CD4-positive, alpha-beta memory T cell (primary cell): ENCODE results near the gene SHFL. TPM values are rescaled to one million over a fixed set of nuclear protein-coding genes. Genes with fewer than 3 reads are reported as not detected.

Source experiments
- CTCF ChIA-PET: fragments of 350-600 bp; sonication (Branson Sonifier 250); formaldehyde crosslinking; loops from one replicate; lab custom pipeline; 2021; ENCODE audit warnings: inconsistent platforms; ENCODE audit not compliant: partially characterized antibody; lab: Charles Lee
- POLR2A ChIA-PET: fragments of 350-600 bp; sonication (Branson Sonifier 250); formaldehyde crosslinking; loops from one replicate; lab custom pipeline; 2021; ENCODE audit not compliant: partially characterized antibody; lab: Charles Lee
- DNase-seq, 5 donors: peaks; one replicate each; pipeline versions ENCODE4 v3.0.0 to v3.0.0-alpha.2; 2020 to 2022; ENCODE audit warnings: mixed read lengths in 1 of 5
- H3K27ac ChIP-seq: one replicate; pipeline ENCODE4 v1.7.0; 2013; ENCODE audit warnings: low read depth, low read length
- H3K27me3 ChIP-seq: 2 replicates; pipeline ENCODE4 v1.7.0; 2013; ENCODE audit warnings: mild to moderate bottlenecking, low read length, moderate library complexity; ENCODE audit not compliant: insufficient read depth
- H3K36me3 ChIP-seq: 2 replicates; pipeline ENCODE4 v1.7.0; 2013; ENCODE audit warnings: mild to moderate bottlenecking, low read length, moderate library complexity; ENCODE audit not compliant: insufficient read depth
- H3K4me1 ChIP-seq: 2 replicates; pipeline ENCODE4 v1.7.0; 2013; ENCODE audit warnings: mild to moderate bottlenecking, low read length, moderate library complexity; ENCODE audit not compliant: insufficient read depth
- H3K4me3 ChIP-seq, 2 donors: one replicate each; pipeline ENCODE4 v1.7.0; 2013; ENCODE audit warnings: low read length in 2 of 2, mild to moderate bottlenecking in 1 of 2
- H3K9me3 ChIP-seq, 2 donors: one replicate each; pipeline ENCODE4 v1.7.0; 2013; ENCODE audit warnings: low read length in 2 of 2, control low read depth in 1 of 2; ENCODE audit not compliant: control insufficient read depth in 1 of 2
- H3K27ac Mint-ChIP-seq, 7 donors: one replicate each; pipeline ENCODE4 v1.8.0; 2020 to 2021; ENCODE audit warnings: mixed read lengths in 7 of 7, mild to moderate bottlenecking in 6 of 7, inconsistent platforms in 3 of 7, moderate library complexity in 3 of 7
- H3K27me3 Mint-ChIP-seq, 2 donors: one replicate each; pipeline ENCODE4 v1.8.0; 2020 to 2021; ENCODE audit warnings: mixed read lengths in 2 of 2
- H3K36me3 Mint-ChIP-seq, 2 donors: one replicate each; pipeline ENCODE4 v1.8.0; 2020 to 2021; ENCODE audit warnings: mixed read lengths in 2 of 2, inconsistent platforms in 1 of 2, mild to moderate bottlenecking in 1 of 2
- H3K4me1 Mint-ChIP-seq, 4 donors: one replicate each; pipeline ENCODE4 v1.8.0; 2020 to 2021; ENCODE audit warnings: mixed read lengths in 4 of 4, mild to moderate bottlenecking in 1 of 4
- H3K4me3 Mint-ChIP-seq, 8 donors: one replicate each; pipeline ENCODE4 v1.8.0; 2020 to 2021; ENCODE audit warnings: mixed read lengths in 8 of 8, mild to moderate bottlenecking in 7 of 8, moderate library complexity in 6 of 8, inconsistent platforms in 3 of 8
- H3K9me3 Mint-ChIP-seq, 8 donors: one replicate each; pipeline ENCODE4 v1.8.0; 2020 to 2021; ENCODE audit warnings: mixed read lengths in 8 of 8, mild to moderate bottlenecking in 5 of 8, inconsistent platforms in 3 of 8, moderate library complexity in 1 of 8
- intact Hi-C: fragments of 100-400 bp; cut with micrococcal nuclease; formaldehyde crosslinking; loops from one replicate; pipeline ENCODE4 v1.15.1; 2023
- polyA plus RNA-seq, 2 donors: library from polyadenylated mRNA; unstranded; fragments of 300-500 nt; fragmentation: Illumina TruSeq; gene quantifications; one replicate each; pipeline ENCODE4 v1.2.3, GENCODE V29; 2021
- total RNA-seq, 2 experiments: library from RNA; stranded (reverse); gene quantifications; one replicate each; pipeline ENCODE4 v1.2.3, GENCODE V29; 2021

Gene SHFL
- total and polyA plus RNA-seq, 4 experiments from 2014 or later = 25.7 to 112 (median 85.0) TPM

DNA sequence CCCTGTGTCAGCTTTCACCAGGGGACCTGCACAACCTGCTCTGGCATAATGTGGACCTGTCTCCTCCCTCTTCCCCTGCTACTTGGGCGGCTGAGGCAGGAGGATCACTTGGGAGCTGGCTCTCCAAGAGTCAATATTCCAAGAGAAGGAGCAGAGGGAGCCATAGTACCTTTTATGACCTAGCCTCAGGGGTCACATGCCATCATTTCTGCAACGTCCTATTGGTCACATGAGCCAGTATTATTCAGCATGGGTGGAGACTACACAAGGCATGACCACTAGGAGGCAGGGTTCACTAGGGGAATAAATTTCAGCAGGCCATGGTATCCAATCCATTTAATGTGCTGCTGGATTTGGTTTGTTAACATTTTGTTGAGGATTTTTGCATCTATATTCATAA lies 12.0 kb upstream of the SHFL start:
- POLR2A ChIA-PET = no interaction called here
- peak overlapping the region in 2 of 7 donors; percentile 25 to 52 for H3K27ac Mint-ChIP-seq

DNA sequence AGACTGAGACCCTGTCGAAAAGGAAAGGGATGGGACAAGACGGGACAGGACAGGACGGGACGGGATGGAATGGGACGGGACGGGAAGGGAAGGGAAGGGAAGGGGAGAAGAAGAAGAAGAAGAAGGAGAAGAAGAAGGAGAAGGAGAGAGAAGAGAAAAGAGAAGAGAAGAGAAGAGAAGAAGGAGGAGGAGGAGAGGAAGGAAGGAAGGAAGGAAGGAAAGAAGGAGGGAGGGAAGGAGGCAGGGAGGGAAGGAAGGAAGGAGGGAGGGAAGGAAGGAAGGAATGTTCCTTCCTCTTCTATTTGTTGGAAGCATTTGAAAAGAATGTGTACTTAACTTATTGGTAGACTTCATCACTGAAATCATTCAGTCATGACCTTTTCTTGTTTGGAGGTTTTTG lies 9.6 kb upstream of the SHFL start:
- POLR2A ChIA-PET = no interaction called here
- Histone ChIP-seq H3K36me3 (no peaks in the 10 kb centered on the region), H3K27ac (no peak overlapping the region), H3K27me3 (no peaks in the 10 kb centered on the region), H3K4me3 (no peak overlapping the region), H3K4me1 (no peaks in the 10 kb centered on the region), H3K9me3 (no peaks in the 10 kb centered on the region)
- no peaks in the 10 kb centered on the region for H3K36me3 Mint-ChIP-seq
- no peaks in the 10 kb centered on the region for H3K4me1 Mint-ChIP-seq
- no peak overlapping the region for H3K27ac Mint-ChIP-seq
- no peaks in the 10 kb centered on the region for H3K27me3 Mint-ChIP-seq
- intact Hi-C loops = no loop called here
- CTCF ChIA-PET = interaction anchor here (0.7 kb wide), 1 partner anchor 173 kb away, joined by 3 read pairs; no protein-coding TSS in a partner anchor
- no peak overlapping the region for H3K4me3 Mint-ChIP-seq
- no peak for DNase-seq
- peaks cover 0 to 7% (median 0%) of the 10 kb centered on the region in 8 donors for H3K9me3 Mint-ChIP-seq

More for the DNA sequence above, 12.0 kb upstream of the SHFL start:
- CTCF ChIA-PET = interaction anchor here (3.3 kb wide), 1 partner anchor 176 kb away, joined by 17 read pairs; no protein-coding TSS in a partner anchor
- Histone ChIP-seq H3K27me3 (no peaks in the 10 kb centered on the region), H3K27ac (no peak overlapping the region), H3K4me3 (no peak overlapping the region), H3K9me3 (no peaks in the 10 kb centered on the region), H3K4me1 (no peaks in the 10 kb centered on the region), H3K36me3 (no peaks in the 10 kb centered on the region)
- intact Hi-C loops = loop anchor here (1.0 kb wide), 2 partner anchors 39 to 176 kb away; no protein-coding TSS in a partner anchor
- Mint-ChIP-seq H3K36me3 (no peaks in the 10 kb centered on the region), H3K4me1 (peaks cover 0 to 3% (median under 1%) of the 10 kb centered on the region in 4 donors), H3K9me3 (peaks cover 0 to 7% (median 0%) of the 10 kb centered on the region in 8 donors), H3K27me3 (no peaks in the 10 kb centered on the region), H3K4me3 (no peak overlapping the region)
- peak; percentile 47 to 58 (median 56) for DNase-seq

DNA sequence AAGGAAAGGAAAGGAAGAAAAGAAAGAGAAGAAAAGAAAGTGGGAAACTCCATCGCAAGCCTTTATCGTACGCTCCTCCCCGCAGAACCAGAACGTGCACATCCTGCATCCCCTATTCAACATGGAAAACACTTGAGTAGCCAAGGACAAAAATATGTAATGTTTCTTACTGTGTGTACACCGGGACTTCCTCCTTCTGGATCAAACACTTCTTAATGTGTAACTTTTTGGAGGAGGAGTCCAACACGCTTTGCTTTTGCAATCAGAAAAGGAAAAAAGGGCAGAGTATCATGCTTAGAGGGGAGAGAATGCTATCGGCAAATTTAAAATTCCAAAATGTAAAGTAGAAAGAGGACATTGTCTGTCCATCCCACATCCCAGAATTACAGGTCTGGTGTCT lies 7.8 kb upstream of the SHFL start:
- no peak overlapping the region for H3K4me3 Mint-ChIP-seq
- H3K4me1 ChIP-seq = no peaks in the 10 kb centered on the region
- H3K9me3 ChIP-seq = no peaks in the 10 kb centered on the region
- no peaks in the 10 kb centered on the region for H3K4me1 Mint-ChIP-seq
- ChIA-PET CTCF (interaction anchor here (0.7 kb wide), 1 partner anchor 162 kb away, joined by 4 read pairs; no protein-coding TSS in a partner anchor), POLR2A (no interaction called here)
- H3K27ac Mint-ChIP-seq = no peak overlapping the region
- no peak for DNase-seq
- H3K27ac ChIP-seq = no peak overlapping the region
- no peaks in the 10 kb centered on the region for H3K27me3 Mint-ChIP-seq
- H3K9me3 Mint-ChIP-seq = peaks cover 0 to 6% (median 0%) of the 10 kb centered on the region in 8 donors
- H3K4me3 ChIP-seq = no peak overlapping the region
- H3K27me3 ChIP-seq = no peaks in the 10 kb centered on the region
- no peaks in the 10 kb centered on the region for H3K36me3 Mint-ChIP-seq
- intact Hi-C loops = no loop called here
- no peaks in the 10 kb centered on the region for H3K36me3 ChIP-seq

DNA sequence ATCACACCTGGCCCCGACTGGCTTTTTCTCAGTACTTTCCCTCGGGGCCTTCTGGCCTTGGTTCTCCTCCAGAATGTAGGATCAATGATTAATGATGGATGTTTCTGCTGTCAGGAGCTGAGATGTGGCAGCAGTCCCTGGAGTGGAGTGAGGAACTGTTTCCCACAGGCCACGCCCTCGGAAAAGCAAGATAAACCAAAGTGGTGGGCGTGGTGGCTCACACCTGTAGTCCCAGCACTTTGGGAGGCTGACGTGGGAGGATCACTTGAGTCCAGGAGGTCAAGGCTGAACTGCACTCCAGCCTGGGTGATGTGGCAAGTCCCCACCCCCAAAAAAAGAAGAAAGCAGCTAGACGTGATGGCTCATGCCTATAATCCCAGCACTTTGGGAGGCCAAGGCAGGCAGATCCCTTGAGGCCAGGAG lies 7.1 kb upstream of the SHFL start:
- Mint-ChIP-seq H3K36me3 (no peaks in the 10 kb centered on the region), H3K4me3 (no peak overlapping the region), H3K27ac (no peak overlapping the region), H3K4me1 (no peaks in the 10 kb centered on the region), H3K9me3 (peaks cover 0 to 3% (median 0%) of the 10 kb centered on the region in 8 donors), H3K27me3 (no peaks in the 10 kb centered on the region)
- ChIA-PET CTCF (interaction anchor here (0.7 kb wide), 1 partner anchor 161 kb away, joined by 4 read pairs; no protein-coding TSS in a partner anchor), POLR2A (interaction anchor here (1.1 kb wide), 1 partner anchor 27 kb away, joined by 3 read pairs; the partner anchor contains the start of gene PPAN)
- no peaks in the 10 kb centered on the region for H3K4me1 ChIP-seq
- H3K27me3 ChIP-seq = no peaks in the 10 kb centered on the region
- no peak overlapping the region for H3K4me3 ChIP-seq
- intact Hi-C loops = no loop called here
- no peak overlapping the region for H3K27ac ChIP-seq
- no peaks in the 10 kb centered on the region for H3K9me3 ChIP-seq
- H3K36me3 ChIP-seq = no peaks in the 10 kb centered on the region
- no peak for DNase-seq

DNA sequence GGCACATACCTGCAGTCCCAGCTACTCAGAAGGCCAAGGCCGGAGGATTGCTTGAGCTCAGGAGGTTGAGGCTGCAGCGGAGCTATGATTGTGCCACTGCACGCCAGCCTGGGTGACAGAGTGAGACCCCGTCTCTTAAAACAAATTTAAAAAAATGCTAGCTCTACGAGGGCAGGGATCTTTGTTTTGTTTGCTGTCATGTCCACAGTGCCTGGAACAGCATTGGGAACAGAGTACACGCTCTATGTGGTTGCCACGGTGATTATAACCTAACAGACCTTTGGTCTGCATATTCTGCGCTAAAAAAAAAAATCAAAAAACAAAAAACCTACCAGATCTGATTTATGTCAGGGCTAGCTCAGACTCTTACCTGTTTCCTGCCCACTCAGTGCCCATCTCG lies 2.2 kb upstream of the SHFL start:
- Histone ChIP-seq H3K27me3 (no peaks in the 10 kb centered on the region), H3K4me1 (peaks cover 12% of the 10 kb centered on the region), H3K36me3 (peaks cover under 1% of the 10 kb centered on the region), H3K4me3 (no peak overlapping the region), H3K27ac (no peak overlapping the region), H3K9me3 (no peaks in the 10 kb centered on the region)
- peaks cover 5 to 17% (median 11%) of the 10 kb centered on the region in 4 donors for H3K4me1 Mint-ChIP-seq
- peaks cover 0 to 10% of the 10 kb centered on the region in 2 donors for H3K36me3 Mint-ChIP-seq
- no peak for DNase-seq
- H3K4me3 Mint-ChIP-seq = peak overlapping the region in 2 of 8 donors; percentile 6 to 46
- H3K27ac Mint-ChIP-seq = peak overlapping the region in 5 of 7 donors; percentile 5 to 86 (median 72)
- no peaks in the 10 kb centered on the region for H3K27me3 Mint-ChIP-seq
- POLR2A ChIA-PET = interaction anchor here (0.6 kb wide), 1 partner anchor 321 kb away, joined by 3 read pairs; no protein-coding TSS in a partner anchor
- H3K9me3 Mint-ChIP-seq = peaks cover 0 to 2% (median 0%) of the 10 kb centered on the region in 8 donors
- CTCF ChIA-PET = interaction anchor here (0.8 to 1.4 kb wide), 3 partner anchors 14 to 30 kb away, joined by 3 to 6 read pairs (median 3); no protein-coding TSS in a partner anchor
- intact Hi-C loops = no loop called here

DNA sequence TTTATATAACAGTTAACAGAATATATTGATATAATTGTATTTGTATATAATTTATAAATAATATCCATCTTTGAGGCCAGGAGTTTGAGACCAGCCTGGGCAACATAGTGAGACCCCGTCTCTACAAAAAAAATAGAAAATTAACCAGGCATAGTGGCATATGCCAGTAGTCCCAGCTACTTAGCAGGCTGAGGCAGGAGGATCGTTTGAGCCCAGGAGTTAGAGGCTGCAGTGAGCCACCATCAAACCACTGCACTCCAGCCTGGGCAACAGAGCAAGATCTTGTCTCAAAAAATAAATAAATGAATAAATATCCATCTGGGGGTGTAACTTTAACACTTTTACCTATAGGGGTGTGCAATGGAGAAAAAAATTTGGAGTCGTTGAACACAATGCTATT lies 1.3 kb upstream of the SHFL start:
- intact Hi-C loops = no loop called here
- ChIA-PET POLR2A (no interaction called here), CTCF (interaction anchor here (0.8 to 1.4 kb wide), 2 partner anchors 14 to 29 kb away, joined by 3 to 6 read pairs; no protein-coding TSS in a partner anchor)
- Histone ChIP-seq H3K27me3 (no peaks in the 10 kb centered on the region), H3K4me1 (peaks cover 12% of the 10 kb centered on the region), H3K27ac (no peak overlapping the region), H3K9me3 (no peaks in the 10 kb centered on the region), H3K4me3 (no peak overlapping the region), H3K36me3 (peaks cover 9% of the 10 kb centered on the region)
- Mint-ChIP-seq H3K36me3 (peaks cover under 1 to 17% of the 10 kb centered on the region in 2 donors), H3K9me3 (peaks cover 0 to 2% (median 0%) of the 10 kb centered on the region in 8 donors), H3K4me3 (peak overlapping the region in 7 of 8 donors; percentile 52 to 90 (median 87)), H3K27ac (peak overlapping the region in 5 of 7 donors; percentile 74 to 90 (median 84)), H3K27me3 (no peaks in the 10 kb centered on the region), H3K4me1 (peaks cover 6 to 17% (median 11%) of the 10 kb centered on the region in 4 donors)
- DNase-seq = no peak

DNA sequence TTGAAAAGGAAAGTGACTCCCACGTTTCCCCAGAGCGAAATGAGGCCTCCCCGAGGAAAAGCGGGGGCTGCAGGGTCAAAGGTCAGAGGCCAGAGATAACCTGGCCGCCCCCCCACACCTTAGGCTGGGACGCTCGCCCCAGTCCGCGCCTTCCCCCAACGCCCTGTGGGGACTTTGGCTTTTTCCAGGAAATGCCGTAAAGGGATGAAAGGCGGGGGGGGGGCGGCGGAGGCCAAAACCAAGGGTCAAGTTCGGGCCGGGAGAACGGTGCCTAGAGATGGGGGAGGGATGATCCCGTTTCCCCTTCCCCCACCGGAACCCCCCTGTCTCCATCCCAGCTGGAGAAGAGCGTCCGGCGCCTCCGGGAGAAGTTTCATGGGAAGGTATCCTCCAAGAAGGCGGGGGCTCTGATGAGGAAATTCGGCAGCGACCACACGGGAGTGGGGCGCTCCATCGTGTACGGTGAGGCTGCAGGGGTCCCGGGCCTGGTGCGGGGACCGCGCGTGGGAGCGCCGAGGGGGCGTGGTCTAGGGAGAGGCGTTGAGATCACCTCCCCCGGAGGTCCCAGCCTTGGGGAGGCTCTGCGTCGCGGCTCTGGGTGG lies 575 bp downstream of the SHFL start:
- no peaks in the 10 kb centered on the region for H3K27me3 Mint-ChIP-seq
- H3K4me1 Mint-ChIP-seq = peaks cover 6 to 17% (median 13%) of the 10 kb centered on the region in 4 donors
- H3K36me3 Mint-ChIP-seq = peaks cover 6 to 24% of the 10 kb centered on the region in 2 donors
- intact Hi-C loops = loop anchor here (1.0 kb wide), 2 partner anchors 10 to 20 kb away; partner anchors contain the start of gene PPAN
- H3K4me3 Mint-ChIP-seq = peak overlapping the region; percentile 75 to 88 (median 80)
- peaks cover 16% of the 10 kb centered on the region for H3K36me3 ChIP-seq
- peak overlapping the region; percentile 88 for H3K27ac ChIP-seq
- H3K4me1 ChIP-seq = peaks cover 12% of the 10 kb centered on the region
- POLR2A ChIA-PET = interaction anchor here (1.0 kb wide), 1 partner anchor 19 kb away, joined by 3 read pairs; the partner anchor contains the start of gene PPAN
- H3K27me3 ChIP-seq = no peaks in the 10 kb centered on the region
- CTCF ChIA-PET = no interaction called here
- H3K27ac Mint-ChIP-seq = peak overlapping the region; percentile 46 to 88 (median 79)
- H3K9me3 ChIP-seq = no peaks in the 10 kb centered on the region
- DNase-seq = peak in 1 of 5 donors; percentile 43
- H3K4me3 ChIP-seq = peak overlapping the region; percentile 76 to 84
- peaks cover 0 to 2% (median 0%) of the 10 kb centered on the region in 8 donors for H3K9me3 Mint-ChIP-seq
